HUES6 (cell line): ENCODE data around the gene FRMD4A.
"Not testable (repeated sequence)": the region's sequence is repeated elsewhere in the genome, so short reads cannot be mapped to it uniquely, and the experiment has no call there.

Experiments used
- H3K27ac ChIP-seq: 2 replicates; pipeline ENCODE4 v1.7.0; 2013; ENCODE audit warnings: low read depth, mild to moderate bottlenecking, low read length, inconsistent platforms
- H3K27me3 ChIP-seq: 2 replicates; pipeline ENCODE4 v1.6.1; 2013; ENCODE audit warnings: low read length; ENCODE audit not compliant: control insufficient read depth, insufficient read depth
- H3K36me3 ChIP-seq: 2 replicates; pipeline ENCODE4 v1.6.1; 2013; ENCODE audit warnings: low read length; ENCODE audit not compliant: control insufficient read depth, insufficient read depth
- H3K4me1 ChIP-seq: 2 replicates; pipeline ENCODE4 v1.6.1; 2013; ENCODE audit warnings: low read length; ENCODE audit not compliant: control insufficient read depth, insufficient read depth
- H3K4me3 ChIP-seq: 2 replicates; pipeline ENCODE4 v1.5.1; 2013; ENCODE audit warnings: low read depth, low read length
- H3K9ac ChIP-seq: one replicate; pipeline ENCODE4 v1.6.1; 2013; ENCODE audit warnings: mild to moderate bottlenecking, low read length
- H3K9me3 ChIP-seq: 2 replicates; pipeline ENCODE4 v1.6.1; 2013; ENCODE audit warnings: low read depth, low read length; ENCODE audit not compliant: control insufficient read depth, insufficient read depth

Gene FRMD4A

GRCh38 chr10:13791483-13791882 lies 539.2 kb downstream of the FRMD4A start:
- Histone ChIP-seq H3K27ac (no peak overlapping the region), H3K9ac (no peak overlapping the region), H3K9me3 (no peaks in the 10 kb centered on the region), H3K36me3 (peaks cover 13% of the 10 kb centered on the region; the same call in 1 of the 2 replicates), H3K4me1 (peaks cover 17% of the 10 kb centered on the region), H3K27me3 (no peaks in the 10 kb centered on the region), H3K4me3 (no peak overlapping the region)

DNA sequence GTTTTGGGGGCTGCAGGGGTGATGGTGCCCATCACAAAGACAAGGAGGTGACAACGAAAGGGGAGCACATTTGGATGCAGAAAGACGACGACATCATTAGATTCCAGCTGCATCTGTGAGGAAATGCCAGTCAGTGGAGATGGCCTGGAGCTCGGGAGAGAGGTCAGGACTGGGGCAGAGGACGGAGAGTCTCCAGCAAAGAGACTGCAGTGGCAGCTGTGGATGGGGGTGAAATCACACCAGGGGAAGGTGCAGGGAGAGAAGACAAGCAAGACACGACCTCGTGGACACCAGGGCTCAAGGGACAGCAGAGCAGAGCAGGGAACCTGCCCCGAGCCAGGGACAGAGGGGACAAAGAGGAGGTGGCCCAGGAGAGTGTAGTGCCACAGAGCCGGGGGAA lies 540.5 kb downstream of the FRMD4A start:
- Histone ChIP-seq H3K9ac (no peak overlapping the region), H3K27ac (no peak overlapping the region), H3K27me3 (no peaks in the 10 kb centered on the region), H3K9me3 (no peaks in the 10 kb centered on the region), H3K4me1 (peaks cover 8% of the 10 kb centered on the region; the same call in 1 of the 2 replicates), H3K36me3 (peaks cover 13% of the 10 kb centered on the region; the same call in 1 of the 2 replicates), H3K4me3 (no peak overlapping the region)

GRCh38 chr10:13789448-13789829 lies 541.3 kb downstream of the FRMD4A start:
- H3K27me3 ChIP-seq = no peaks in the 10 kb centered on the region
- no peaks in the 10 kb centered on the region for H3K9me3 ChIP-seq
- H3K4me3 ChIP-seq = no peak overlapping the region
- peaks cover 10% of the 10 kb centered on the region; the same call in 1 of the 2 replicates for H3K36me3 ChIP-seq
- H3K9ac ChIP-seq = no peak overlapping the region
- peaks cover 8% of the 10 kb centered on the region; the same call in 1 of the 2 replicates for H3K4me1 ChIP-seq
- no peak overlapping the region for H3K27ac ChIP-seq

GRCh38 chr10:13788711-13789447 lies 541.8 kb downstream of the FRMD4A start:
- Histone ChIP-seq H3K9ac (no peak overlapping the region), H3K27ac (no peak overlapping the region)

DNA sequence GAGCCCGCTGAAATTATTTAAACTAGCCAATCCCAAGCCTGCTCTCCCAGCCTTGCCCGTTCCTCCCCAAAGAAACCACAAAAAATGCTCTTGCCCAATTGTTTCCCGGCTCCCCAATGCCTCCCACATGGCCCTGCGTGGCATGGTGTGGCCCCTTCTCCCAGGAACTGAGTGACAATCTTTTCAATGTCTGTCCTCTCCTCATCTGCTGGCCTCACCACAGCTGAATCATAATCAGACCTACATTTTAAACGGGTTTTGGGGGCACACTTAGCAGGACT lies 542.5 kb downstream of the FRMD4A start:
- peak overlapping the region; percentile 5 for H3K9ac ChIP-seq
- H3K4me3 ChIP-seq = no peak overlapping the region
- H3K9me3 ChIP-seq = no peaks in the 10 kb centered on the region
- H3K4me1 ChIP-seq = peaks cover 8% of the 10 kb centered on the region; the same call in 1 of the 2 replicates
- H3K27ac ChIP-seq = no peak overlapping the region
- H3K36me3 ChIP-seq = peaks cover 9% of the 10 kb centered on the region; the same call in 1 of the 2 replicates
- H3K27me3 ChIP-seq = no peaks in the 10 kb centered on the region

More at GRCh38 chr10:13788711-13789447, 541.8 kb downstream of the FRMD4A start:
- Histone ChIP-seq H3K9me3 (no peaks in the 10 kb centered on the region), H3K36me3 (peaks cover 9% of the 10 kb centered on the region; the same call in 1 of the 2 replicates), H3K4me1 (peaks cover 8% of the 10 kb centered on the region; the same call in 1 of the 2 replicates), H3K27me3 (no peaks in the 10 kb centered on the region), H3K4me3 (no peak overlapping the region)

GRCh38 chr10:13787015-13787421 lies 543.7 kb downstream of the FRMD4A start:
- no peak overlapping the region for H3K9ac ChIP-seq
- peaks cover 8% of the 10 kb centered on the region; the same call in 1 of the 2 replicates for H3K4me1 ChIP-seq
- H3K36me3 ChIP-seq = peaks cover 6% of the 10 kb centered on the region; the same call in 1 of the 2 replicates
- no peaks in the 10 kb centered on the region for H3K27me3 ChIP-seq
- H3K9me3 ChIP-seq = no peaks in the 10 kb centered on the region
- H3K4me3 ChIP-seq = no peak overlapping the region
- H3K27ac ChIP-seq = no peak overlapping the region

DNA sequence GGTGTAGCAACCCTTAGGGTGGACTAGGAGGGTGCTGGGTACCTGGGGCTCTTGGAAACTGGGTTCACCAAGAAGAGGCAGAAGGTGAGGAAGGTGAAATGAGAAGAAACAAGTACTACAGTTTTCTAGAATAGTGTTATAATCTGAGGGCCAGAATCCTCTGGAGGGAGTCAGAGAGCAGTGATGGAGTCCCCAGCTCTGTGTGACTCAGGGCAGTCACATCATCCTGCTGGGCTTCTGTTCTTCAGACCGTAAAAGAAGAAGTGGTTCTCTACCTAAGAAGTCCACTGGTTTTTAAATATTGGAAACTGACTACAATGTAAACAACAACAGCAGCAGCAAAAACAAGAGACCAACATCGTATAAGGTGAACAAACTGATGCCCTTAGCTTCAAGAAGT lies 546.7 kb downstream of the FRMD4A start:
- Histone ChIP-seq H3K9me3 (no peaks in the 10 kb centered on the region), H3K27ac (no peak overlapping the region), H3K36me3 (no peaks in the 10 kb centered on the region; the same call in 1 of the 2 replicates), H3K27me3 (no peaks in the 10 kb centered on the region), H3K4me1 (peaks cover 5% of the 10 kb centered on the region; the same call in 1 of the 2 replicates), H3K4me3 (no peak overlapping the region), H3K9ac (no peak overlapping the region)

DNA sequence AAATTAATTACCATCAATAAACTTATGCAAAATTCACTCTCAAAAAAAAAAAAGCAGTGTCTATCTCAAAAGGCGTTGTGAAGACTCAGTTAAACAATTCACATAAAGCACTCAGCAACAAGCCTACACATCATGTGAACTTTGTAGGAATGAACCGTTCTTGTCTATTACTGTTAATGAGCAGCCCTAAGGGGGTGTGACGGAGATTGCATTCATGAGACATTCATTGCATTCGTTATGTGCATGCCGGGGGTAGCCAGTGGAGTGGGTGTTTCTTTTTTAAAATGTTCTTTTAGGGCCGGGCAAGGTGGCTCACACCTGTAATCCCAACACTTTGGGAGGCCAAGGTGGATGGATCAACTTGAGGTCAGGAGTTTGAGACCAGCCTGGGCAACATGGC lies 551.0 kb downstream of the FRMD4A start:
- no peaks in the 10 kb centered on the region for H3K9me3 ChIP-seq
- no peaks in the 10 kb centered on the region for H3K4me1 ChIP-seq
- no peak overlapping the region for H3K9ac ChIP-seq
- H3K4me3 ChIP-seq = no peak overlapping the region
- H3K27ac ChIP-seq = no peak overlapping the region
- no peaks in the 10 kb centered on the region; the same call in 1 of the 2 replicates for H3K36me3 ChIP-seq
- H3K27me3 ChIP-seq = no peaks in the 10 kb centered on the region

DNA sequence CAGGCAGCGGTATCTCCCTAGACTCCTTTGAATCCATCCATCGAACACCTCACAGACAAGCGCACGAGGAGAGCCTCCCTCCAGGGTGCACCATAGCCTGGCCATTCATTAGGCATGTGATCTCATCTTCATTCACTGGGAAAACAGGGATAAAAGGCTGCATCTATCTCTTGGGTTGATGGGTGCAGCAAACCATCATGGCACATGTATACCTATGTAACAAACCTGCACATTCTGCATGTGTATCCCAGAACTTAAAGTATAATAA lies 552.1 kb downstream of the FRMD4A start:
- H3K4me1 ChIP-seq, H3K9ac ChIP-seq, H3K4me3 ChIP-seq, H3K27ac ChIP-seq, H3K36me3 ChIP-seq, H3K27me3 ChIP-seq, H3K9me3 ChIP-seq: not testable (repeated sequence)

- H3K4me1 ChIP-seq = no peaks in the 10 kb centered on the region; the same call in 1 of the 2 replicates
- H3K27ac ChIP-seq = no peak overlapping the region
- no peaks in the 10 kb centered on the region for H3K27me3 ChIP-seq
- H3K36me3 ChIP-seq = no peaks in the 10 kb centered on the region; the same call in 1 of the 2 replicates
- no peaks in the 10 kb centered on the region for H3K9me3 ChIP-seq
- H3K9ac ChIP-seq = no peak overlapping the region
- no peak overlapping the region for H3K4me3 ChIP-seq
Measured at GRCh38 chr10:13776861-13777311, 553.8 kb downstream of the FRMD4A start.

GRCh38 chr10:13775786-13776775 lies 554.6 kb downstream of the FRMD4A start:
- Histone ChIP-seq H3K36me3 (no peaks in the 10 kb centered on the region), H3K9ac (no peak overlapping the region), H3K4me1 (no peaks in the 10 kb centered on the region; the same call in 1 of the 2 replicates), H3K9me3 (no peaks in the 10 kb centered on the region), H3K27ac (no peak overlapping the region), H3K27me3 (no peaks in the 10 kb centered on the region), H3K4me3 (no peak overlapping the region)
